ENCODE results near the gene CFAP65. TPM values are rescaled to one million over a fixed set of nuclear protein-coding genes. Genes with fewer than 3 reads are reported as not detected.
A peak's percentile ranks its signal among the peaks of the same experiment; 100 is the strongest.

CFAP65 gene
- total and polyA plus RNA-seq, 9 donors = 0.05 to 0.54 TPM; not detected in 7

GRCh38 chr2:219032051-219032745 is 9.1 kb downstream of the CFAP65 start:
- H3K27me3 ChIP-seq (ENCODE audit: control insufficient read depth, insufficient read depth, low read length) = peaks cover 24% of the 10 kb centered on the region

GRCh38 chr2:219031005-219031738 is 10.1 kb downstream of the CFAP65 start:
- Histone ChIP-seq H3K4me3 (ENCODE audit: low read length) (no peak overlapping the region), H3K36me3 (ENCODE audit: control insufficient read depth, insufficient read depth, low read length) (no peaks in the 10 kb centered on the region), H3K4me1 (ENCODE audit: control insufficient read depth, insufficient read depth, low read length) (no peaks in the 10 kb centered on the region), H3K27ac (ENCODE audit: low read length) (no peak overlapping the region), H3K27me3 (ENCODE audit: control insufficient read depth, insufficient read depth, low read length) (peaks cover 27% of the 10 kb centered on the region), H3K9me3 (replicated peaks; ENCODE audit: control insufficient read depth, low read depth, low read length) (no peaks in the 10 kb centered on the region)
- WGBS (ENCODE audit: insufficient coverage) = 71% methylated on average over 18 of the region's 21 CpGs
- no peak for DNase-seq

More at GRCh38 chr2:219032051-219032745, 9.1 kb downstream of the CFAP65 start:
- no peaks in the 10 kb centered on the region for H3K36me3 ChIP-seq (ENCODE audit: control insufficient read depth, insufficient read depth, low read length)
- no peak overlapping the region for H3K27ac ChIP-seq (ENCODE audit: low read length)
- WGBS (ENCODE audit: insufficient coverage) = 78% methylated on average over 21 of the region's 23 CpGs
- H3K4me3 ChIP-seq (ENCODE audit: low read length) = no peak overlapping the region
- no peaks in the 10 kb centered on the region for H3K4me1 ChIP-seq (ENCODE audit: control insufficient read depth, insufficient read depth, low read length)
- DNase-seq = no peak
- H3K9me3 ChIP-seq (replicated peaks; ENCODE audit: control insufficient read depth, low read depth, low read length) = no peaks in the 10 kb centered on the region

- no peak for DNase-seq
- peaks cover 29% of the 10 kb centered on the region for H3K27me3 ChIP-seq (ENCODE audit: control insufficient read depth, insufficient read depth, low read length)
- H3K27ac ChIP-seq (ENCODE audit: low read length) = no peak overlapping the region
- no peak overlapping the region for H3K4me3 ChIP-seq (ENCODE audit: low read length)
- H3K36me3 ChIP-seq (ENCODE audit: control insufficient read depth, insufficient read depth, low read length) = no peaks in the 10 kb centered on the region
- no peaks in the 10 kb centered on the region for H3K4me1 ChIP-seq (ENCODE audit: control insufficient read depth, insufficient read depth, low read length)
- no peaks in the 10 kb centered on the region for H3K9me3 ChIP-seq (replicated peaks; ENCODE audit: control insufficient read depth, low read depth, low read length)
- 68% methylated on average over 15 of the region's 16 CpGs for WGBS (ENCODE audit: insufficient coverage)
These were observed 11.0 kb downstream of the CFAP65 start for GRCh38 chr2:219030177-219030940.

GRCh38 chr2:219029829-219030165 is 11.5 kb downstream of the CFAP65 start:
- no peaks in the 10 kb centered on the region for H3K4me1 ChIP-seq (ENCODE audit: control insufficient read depth, insufficient read depth, low read length)
- H3K9me3 ChIP-seq (replicated peaks; ENCODE audit: control insufficient read depth, low read depth, low read length) = no peaks in the 10 kb centered on the region
- H3K4me3 ChIP-seq (ENCODE audit: low read length) = no peak overlapping the region
- H3K36me3 ChIP-seq (ENCODE audit: control insufficient read depth, insufficient read depth, low read length) = no peaks in the 10 kb centered on the region
- no peak overlapping the region for H3K27ac ChIP-seq (ENCODE audit: low read length)
- 63% methylated on average over 7 of the region's 9 CpGs for WGBS (ENCODE audit: insufficient coverage)
- H3K27me3 ChIP-seq (ENCODE audit: control insufficient read depth, insufficient read depth, low read length) = peaks cover 29% of the 10 kb centered on the region
- peak; percentile 68 for DNase-seq

GRCh38 chr2:219028996-219029828 is 12.1 kb downstream of the CFAP65 start:
- H3K9me3 ChIP-seq (replicated peaks; ENCODE audit: control insufficient read depth, low read depth, low read length) = no peaks in the 10 kb centered on the region
- WGBS (ENCODE audit: insufficient coverage) = 72% methylated on average over 10 of the region's 13 CpGs
- H3K27ac ChIP-seq (ENCODE audit: low read length) = no peak overlapping the region
- H3K4me1 ChIP-seq (ENCODE audit: control insufficient read depth, insufficient read depth, low read length) = no peaks in the 10 kb centered on the region
- DNase-seq = no peak
- peaks cover 29% of the 10 kb centered on the region for H3K27me3 ChIP-seq (ENCODE audit: control insufficient read depth, insufficient read depth, low read length)
- no peak overlapping the region for H3K4me3 ChIP-seq (ENCODE audit: low read length)
- no peaks in the 10 kb centered on the region for H3K36me3 ChIP-seq (ENCODE audit: control insufficient read depth, insufficient read depth, low read length)

GRCh38 chr2:219028141-219028540 is 13.2 kb downstream of the CFAP65 start:
- Histone ChIP-seq H3K9me3 (replicated peaks; ENCODE audit: control insufficient read depth, low read depth, low read length) (no peaks in the 10 kb centered on the region), H3K27ac (ENCODE audit: low read length) (no peak overlapping the region), H3K36me3 (ENCODE audit: control insufficient read depth, insufficient read depth, low read length) (no peaks in the 10 kb centered on the region), H3K4me3 (ENCODE audit: low read length) (no peak overlapping the region), H3K4me1 (ENCODE audit: control insufficient read depth, insufficient read depth, low read length) (no peaks in the 10 kb centered on the region), H3K27me3 (ENCODE audit: control insufficient read depth, insufficient read depth, low read length) (peaks cover 29% of the 10 kb centered on the region)
- WGBS (ENCODE audit: insufficient coverage) = 61% methylated on average over 5 of the region's 5 CpGs
- DNase-seq = no peak

- H3K36me3 ChIP-seq (ENCODE audit: control insufficient read depth, insufficient read depth, low read length) = no peaks in the 10 kb centered on the region
- H3K4me1 ChIP-seq (ENCODE audit: control insufficient read depth, insufficient read depth, low read length) = no peaks in the 10 kb centered on the region
- H3K4me3 ChIP-seq (ENCODE audit: low read length) = no peak overlapping the region
- whole genome bisulfite sequencing (ENCODE audit: insufficient coverage) = 89% methylated on average over 20 of the region's 22 CpGs
- no peak for DNase-seq
- peaks cover 27% of the 10 kb centered on the region for H3K27me3 ChIP-seq (ENCODE audit: control insufficient read depth, insufficient read depth, low read length)
- H3K9me3 ChIP-seq (replicated peaks; ENCODE audit: control insufficient read depth, low read depth, low read length) = no peaks in the 10 kb centered on the region
- H3K27ac ChIP-seq (ENCODE audit: low read length) = no peak overlapping the region
These were observed 13.7 kb downstream of the CFAP65 start for GRCh38 chr2:219027511-219028055.

- no peak for DNase-seq
- no peaks in the 10 kb centered on the region for H3K36me3 ChIP-seq (ENCODE audit: control insufficient read depth, insufficient read depth, low read length)
- H3K4me1 ChIP-seq (ENCODE audit: control insufficient read depth, insufficient read depth, low read length) = no peaks in the 10 kb centered on the region
- 58% methylated on average over 6 of the region's 7 CpGs for WGBS (ENCODE audit: insufficient coverage)
- no peak overlapping the region for H3K4me3 ChIP-seq (ENCODE audit: low read length)
- H3K9me3 ChIP-seq (replicated peaks; ENCODE audit: control insufficient read depth, low read depth, low read length) = no peaks in the 10 kb centered on the region
- H3K27me3 ChIP-seq (ENCODE audit: control insufficient read depth, insufficient read depth, low read length) = peaks cover 22% of the 10 kb centered on the region
- no peak overlapping the region for H3K27ac ChIP-seq (ENCODE audit: low read length)
These were observed 14.4 kb downstream of the CFAP65 start for GRCh38 chr2:219026946-219027345.

- Histone ChIP-seq H3K4me1 (ENCODE audit: control insufficient read depth, insufficient read depth, low read length) (no peaks in the 10 kb centered on the region), H3K27me3 (ENCODE audit: control insufficient read depth, insufficient read depth, low read length) (peaks cover 24% of the 10 kb centered on the region), H3K4me3 (ENCODE audit: low read length) (no peak overlapping the region), H3K27ac (ENCODE audit: low read length) (no peak overlapping the region), H3K9me3 (replicated peaks; ENCODE audit: control insufficient read depth, low read depth, low read length) (no peaks in the 10 kb centered on the region), H3K36me3 (ENCODE audit: control insufficient read depth, insufficient read depth, low read length) (no peaks in the 10 kb centered on the region)
- no peak for DNase-seq
- WGBS (ENCODE audit: insufficient coverage) = 79% methylated on average over 12 of the region's 18 CpGs
These were observed 15.4 kb downstream of the CFAP65 start for GRCh38 chr2:219025637-219026585.
